Skeletal muscle satellite cell (primary cell): Measurements from ENCODE around the gene LACRT. TPM values are rescaled to one million over a fixed set of nuclear protein-coding genes. Genes with fewer than 3 reads are reported as not detected.
"Not testable (repeated sequence)": the region's sequence is repeated elsewhere in the genome, so short reads cannot be mapped to it uniquely, and the experiment has no call there.

Experiments
- H3K27me3 ChIP-seq: 2 replicates; pipeline ENCODE4 v1.7.0; 2013; ENCODE audit warnings: low read length; ENCODE audit not compliant: control insufficient read depth, insufficient read depth
- H3K36me3 ChIP-seq: 2 replicates; pipeline ENCODE4 v1.7.0; 2013; ENCODE audit warnings: mild to moderate bottlenecking, control low read depth, low read length; ENCODE audit not compliant: insufficient read depth
- H3K4me1 ChIP-seq: 2 replicates; pipeline ENCODE4 v1.7.0; 2013; ENCODE audit warnings: low read length; ENCODE audit not compliant: control insufficient read depth, insufficient read depth
- H3K4me2 ChIP-seq: 2 replicates; pipeline ENCODE4 v1.7.0; 2013; ENCODE audit warnings: mild to moderate bottlenecking, low read length
- H3K4me3 ChIP-seq: 2 replicates; pipeline ENCODE4 v1.7.0; 2013; ENCODE audit warnings: low read length
- H3K9ac ChIP-seq: 2 replicates; pipeline ENCODE4 v1.7.0; 2013; ENCODE audit warnings: mild to moderate bottlenecking, low read depth, low read length, moderate library complexity
- H3K9me3 ChIP-seq: replicated peaks from 2 replicates; pipeline ENCODE4 v1.7.0; 2013; ENCODE audit warnings: mild to moderate bottlenecking, control low read depth, low read length
- total RNA-seq: library from RNA; depleted of rRNA; stranded (reverse); fragments of >200 nt; gene quantifications from 2 replicates; pipeline ENCODE4 v1.2.3, GENCODE V29; 2012; rRNA removed

The LACRT gene, protein sequence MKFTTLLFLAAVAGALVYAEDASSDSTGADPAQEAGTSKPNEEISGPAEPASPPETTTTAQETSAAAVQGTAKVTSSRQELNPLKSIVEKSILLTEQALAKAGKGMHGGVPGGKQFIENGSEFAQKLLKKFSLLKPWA
- not detected in 2 replicates for total RNA-seq

DNA sequence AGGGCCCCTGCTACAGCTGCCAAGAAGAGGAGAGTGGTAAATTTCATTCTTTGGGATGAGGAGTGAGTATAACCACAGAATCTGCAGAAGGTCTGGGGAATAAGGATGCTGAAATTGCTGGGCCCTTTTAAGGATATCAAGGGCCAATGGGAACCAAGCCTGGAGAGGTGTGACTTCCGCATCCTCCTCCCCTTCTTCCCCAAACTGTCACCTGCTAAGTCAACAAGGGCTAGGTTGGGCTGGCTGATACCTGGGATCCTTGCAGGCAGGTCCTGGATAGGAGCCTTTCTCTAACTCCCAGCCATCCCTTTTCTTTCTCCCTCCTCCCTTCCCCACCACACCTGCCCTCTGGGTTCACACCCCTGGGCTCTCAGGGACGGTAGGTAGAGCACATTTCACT lies at the start of gene LACRT:
TSS of gene LACRT (minus strand) at position 101 of the 400 bp plus-strand sequence. CDS start at position 47, 54 bp downstream.
- no peaks in the 10 kb centered on the region for H3K9me3 ChIP-seq
- peaks cover 16% of the 10 kb centered on the region for H3K27me3 ChIP-seq
- H3K36me3 ChIP-seq: no peaks in the 10 kb centered on the region
- no peak within 1 kb of the TSS for H3K9ac ChIP-seq
- H3K4me1 ChIP-seq: no peaks in the 10 kb centered on the region
- H3K4me3 ChIP-seq: no peak within 1 kb of the TSS
- no peak within 1 kb of the TSS for H3K4me2 ChIP-seq

DNA sequence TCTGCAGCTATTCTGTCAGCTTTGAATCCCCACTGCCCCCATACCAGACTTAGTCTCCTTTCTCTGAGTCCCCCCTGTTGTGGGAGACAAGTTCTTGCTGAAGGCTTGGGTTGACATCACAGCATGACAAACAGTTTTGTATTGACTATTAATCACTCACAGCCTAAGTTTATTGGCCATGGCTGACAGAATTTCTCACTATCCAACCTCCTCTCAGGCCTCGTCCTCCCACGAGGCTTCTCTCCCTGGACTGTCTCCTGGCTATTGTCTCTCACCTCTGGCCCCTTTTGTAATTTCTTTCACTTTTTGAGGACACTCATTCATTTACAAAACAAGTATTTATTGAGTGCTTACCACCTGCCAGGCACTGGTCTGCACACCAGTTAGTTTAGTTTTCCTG lies 48.7 kb upstream of the LACRT start:
- no peaks in the 10 kb centered on the region for H3K36me3 ChIP-seq
- no peaks in the 10 kb centered on the region for H3K9me3 ChIP-seq
- no peak overlapping the region for H3K4me3 ChIP-seq
- no peak overlapping the region for H3K4me2 ChIP-seq
- H3K27me3 ChIP-seq: peaks cover 11% of the 10 kb centered on the region
- no peaks in the 10 kb centered on the region for H3K4me1 ChIP-seq
- H3K9ac ChIP-seq: no peak overlapping the region

DNA sequence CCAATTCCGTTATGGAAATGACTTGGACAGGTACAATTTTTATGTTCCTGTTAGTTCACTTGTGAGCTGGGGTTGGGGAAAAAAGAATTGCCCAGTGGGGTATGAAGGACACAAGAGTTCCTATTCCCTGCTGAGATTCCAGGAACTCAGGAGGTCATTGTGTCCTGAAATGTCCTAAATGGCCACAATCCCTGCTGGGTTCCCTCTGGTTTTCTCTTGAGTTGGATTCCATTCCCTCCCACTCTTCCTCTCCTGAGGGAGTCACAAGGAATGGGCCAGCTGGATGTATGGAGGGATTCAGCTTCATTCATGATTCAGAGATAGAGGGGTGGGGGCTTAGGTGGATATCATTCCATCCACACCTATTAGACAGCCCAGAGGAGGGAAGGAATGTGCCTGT lies 48.0 kb upstream of the LACRT start:
- no peak overlapping the region for H3K4me3 ChIP-seq
- no peaks in the 10 kb centered on the region for H3K4me1 ChIP-seq
- H3K36me3 ChIP-seq: no peaks in the 10 kb centered on the region
- H3K27me3 ChIP-seq: peaks cover 18% of the 10 kb centered on the region
- H3K9me3 ChIP-seq: no peaks in the 10 kb centered on the region
- H3K4me2 ChIP-seq: no peak overlapping the region
- no peak overlapping the region for H3K9ac ChIP-seq

DNA sequence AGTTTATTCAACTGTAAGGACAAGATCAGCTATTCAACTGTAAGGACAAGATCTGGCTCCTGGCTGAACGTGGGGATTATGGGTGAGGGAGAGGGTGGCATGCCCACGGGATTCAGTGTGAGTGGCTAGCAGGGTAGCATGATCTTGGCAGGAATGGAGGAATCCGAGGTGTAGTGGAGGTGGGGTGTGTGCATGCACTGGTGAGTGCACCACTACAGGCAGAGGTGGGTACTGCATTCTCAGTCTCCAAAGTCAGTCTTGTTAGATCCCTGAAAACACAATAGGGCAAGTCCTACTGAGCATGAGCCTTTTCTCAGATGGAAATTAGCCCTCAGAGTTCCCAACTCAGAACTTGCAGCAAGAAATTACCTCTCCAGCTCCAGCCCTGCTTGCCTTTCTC lies 45.7 kb upstream of the LACRT start:
- no peak overlapping the region for H3K4me2 ChIP-seq
- no peaks in the 10 kb centered on the region for H3K9me3 ChIP-seq
- H3K4me3 ChIP-seq: no peak overlapping the region
- peaks cover 23% of the 10 kb centered on the region for H3K27me3 ChIP-seq
- no peaks in the 10 kb centered on the region for H3K4me1 ChIP-seq
- no peaks in the 10 kb centered on the region for H3K36me3 ChIP-seq
- H3K9ac ChIP-seq: no peak overlapping the region

DNA sequence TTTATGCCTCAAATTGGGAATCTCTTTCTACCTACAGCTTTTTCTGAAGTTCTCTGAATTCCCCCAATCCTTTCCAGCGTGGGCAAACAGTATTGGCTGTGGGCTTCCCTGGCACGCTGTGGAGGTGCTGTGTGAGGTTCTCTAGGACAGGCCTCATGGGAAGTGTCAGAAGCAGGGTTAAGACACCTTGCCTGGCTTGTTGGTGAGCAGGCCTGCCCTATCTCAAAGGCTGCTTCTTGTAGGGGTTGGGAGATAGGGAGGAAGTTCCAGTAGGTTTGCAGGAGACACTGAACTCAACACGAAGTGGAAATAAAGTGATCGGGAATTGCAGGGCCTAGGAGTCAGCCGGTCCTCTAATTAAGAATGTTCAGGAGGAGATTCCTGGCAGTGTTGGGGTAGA lies 43.4 kb upstream of the LACRT start:
- Histone ChIP-seq H3K27me3 (peaks cover 27% of the 10 kb centered on the region), H3K36me3 (no peaks in the 10 kb centered on the region), H3K4me1 (no peaks in the 10 kb centered on the region), H3K4me3 (no peak overlapping the region), H3K9ac (no peak overlapping the region), H3K9me3 (no peaks in the 10 kb centered on the region), H3K4me2 (no peak overlapping the region)

DNA sequence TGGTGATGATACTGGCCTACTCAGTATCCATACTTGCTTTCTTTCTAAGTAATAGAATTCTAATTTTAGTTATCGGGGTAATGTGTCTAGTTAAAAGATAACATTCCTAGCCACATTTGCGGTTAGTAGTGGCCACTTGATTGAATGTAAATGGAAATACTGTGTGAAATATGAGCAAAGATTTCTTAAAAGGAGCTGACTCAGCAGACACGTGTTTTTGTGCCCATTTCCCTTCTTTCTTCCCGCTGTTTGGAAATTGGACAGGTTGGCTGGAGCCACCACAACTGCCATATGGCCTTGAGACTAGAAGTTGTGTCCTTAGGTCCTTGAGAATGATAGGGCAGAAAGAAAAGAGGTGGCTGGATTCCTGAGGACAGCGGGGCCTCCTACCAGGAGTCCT lies 33.2 kb upstream of the LACRT start:
- H3K27me3 ChIP-seq: peaks cover 37% of the 10 kb centered on the region
- no peaks in the 10 kb centered on the region for H3K9me3 ChIP-seq
- no peak overlapping the region for H3K9ac ChIP-seq
- H3K36me3 ChIP-seq: no peaks in the 10 kb centered on the region
- no peak overlapping the region for H3K4me2 ChIP-seq
- no peaks in the 10 kb centered on the region for H3K4me1 ChIP-seq
- H3K4me3 ChIP-seq: no peak overlapping the region

DNA sequence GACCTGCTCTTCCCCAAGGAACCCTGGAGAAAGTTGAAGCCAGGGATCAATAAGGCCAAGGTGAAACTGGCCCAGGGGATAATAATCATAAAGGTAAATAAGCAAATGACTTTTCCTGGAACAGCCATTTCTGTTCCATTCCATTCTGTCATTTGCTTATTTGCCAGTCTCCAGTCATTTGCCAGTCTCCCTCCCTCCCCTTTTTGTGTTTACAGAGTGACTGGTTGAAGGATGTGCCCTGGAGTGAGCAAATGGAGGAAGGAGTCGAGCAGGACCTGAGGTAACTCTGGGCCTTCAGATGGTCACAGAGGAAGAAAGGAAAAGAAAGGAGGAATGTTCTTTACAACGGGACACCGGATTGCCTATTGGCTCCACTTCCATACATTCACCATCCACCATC lies 31.3 kb upstream of the LACRT start:
- Histone ChIP-seq H3K9ac (no peak overlapping the region), H3K36me3 (no peaks in the 10 kb centered on the region), H3K4me1 (no peaks in the 10 kb centered on the region), H3K27me3 (peaks cover 23% of the 10 kb centered on the region), H3K4me2 (no peak overlapping the region), H3K4me3 (no peak overlapping the region), H3K9me3 (no peaks in the 10 kb centered on the region)

DNA sequence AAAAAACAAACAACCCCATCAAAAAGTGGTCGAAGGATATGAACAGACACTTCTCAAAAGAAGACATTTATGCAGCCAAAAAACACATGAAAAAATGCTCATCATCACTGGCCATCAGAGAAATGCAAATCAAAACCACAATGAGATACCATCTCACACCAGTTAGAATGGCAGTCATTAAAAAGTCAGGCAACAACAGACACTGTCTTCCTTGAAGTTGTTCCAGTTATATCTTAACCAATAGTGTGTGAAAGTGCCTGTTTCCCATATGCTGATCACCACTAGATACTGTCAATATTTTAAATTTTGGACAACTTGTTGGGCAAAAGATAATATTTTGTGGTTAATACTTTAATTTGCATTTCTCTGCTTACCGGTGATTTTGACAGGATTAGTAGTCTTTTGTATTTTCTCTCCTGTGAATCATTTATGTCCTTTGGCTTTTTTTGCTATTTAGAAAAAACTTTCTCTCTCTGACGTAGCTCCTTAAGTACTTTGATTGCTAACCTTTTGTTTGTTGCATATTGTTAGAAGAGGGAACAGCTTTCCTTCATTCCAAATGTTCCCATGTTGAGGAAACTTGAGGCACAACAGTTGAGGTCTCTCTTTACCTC lies 30.4 kb upstream of the LACRT start:
- not testable (repeated sequence) for H3K36me3 ChIP-seq, H3K9me3 ChIP-seq, H3K4me3 ChIP-seq

DNA sequence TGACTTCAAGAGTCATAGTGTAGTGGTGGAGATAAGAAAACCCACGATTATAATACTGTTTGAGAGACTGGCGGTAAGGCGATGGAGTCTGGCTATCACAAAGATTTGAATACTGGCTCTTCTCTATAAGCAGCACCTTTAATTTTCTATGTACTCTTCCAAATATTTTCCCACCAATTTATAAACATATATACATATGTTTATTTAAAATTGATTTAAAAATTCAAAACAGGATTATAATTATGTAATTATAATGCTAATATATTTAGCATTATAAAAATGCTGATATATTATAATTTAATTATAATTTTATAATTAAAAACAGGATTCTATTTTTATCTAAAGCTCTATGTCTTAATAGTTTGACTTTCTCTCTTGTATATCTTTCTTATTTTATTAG lies 28.9 kb upstream of the LACRT start:
- Histone ChIP-seq H3K36me3 (no peaks in the 10 kb centered on the region), H3K4me2 (no peak overlapping the region), H3K9me3 (no peaks in the 10 kb centered on the region), H3K27me3 (peaks cover 18% of the 10 kb centered on the region), H3K4me1 (no peaks in the 10 kb centered on the region), H3K4me3 (no peak overlapping the region), H3K9ac (no peak overlapping the region)

More for the DNA sequence above, 30.4 kb upstream of the LACRT start:
- H3K9ac ChIP-seq, H3K4me2 ChIP-seq, H3K4me1 ChIP-seq: not testable (repeated sequence)
- H3K27me3 ChIP-seq: peaks cover 16% of the 10 kb centered on the region

DNA sequence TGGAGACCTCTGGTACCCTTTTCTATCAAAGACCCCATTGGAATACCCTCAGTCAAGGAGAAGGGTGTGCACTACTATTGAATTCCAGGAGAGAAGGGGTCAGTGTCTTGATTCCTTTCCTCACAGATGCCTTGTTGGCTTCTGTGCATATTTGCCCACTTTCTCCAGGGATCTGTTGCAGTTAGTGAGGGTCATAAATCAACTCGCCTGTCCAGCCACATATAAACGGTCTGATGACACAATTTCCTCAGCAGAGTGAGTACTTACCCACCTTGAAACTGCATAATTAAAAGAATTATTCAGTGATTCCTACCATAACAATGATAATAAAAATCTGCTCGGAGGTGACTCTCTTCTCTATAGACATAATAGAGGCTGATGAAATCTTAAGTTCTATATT lies 27.3 kb upstream of the LACRT start:
- Histone ChIP-seq H3K4me2 (no peak overlapping the region), H3K4me1 (no peaks in the 10 kb centered on the region), H3K9ac (no peak overlapping the region), H3K27me3 (peaks cover 18% of the 10 kb centered on the region), H3K4me3 (no peak overlapping the region), H3K36me3 (no peaks in the 10 kb centered on the region), H3K9me3 (no peaks in the 10 kb centered on the region)

DNA sequence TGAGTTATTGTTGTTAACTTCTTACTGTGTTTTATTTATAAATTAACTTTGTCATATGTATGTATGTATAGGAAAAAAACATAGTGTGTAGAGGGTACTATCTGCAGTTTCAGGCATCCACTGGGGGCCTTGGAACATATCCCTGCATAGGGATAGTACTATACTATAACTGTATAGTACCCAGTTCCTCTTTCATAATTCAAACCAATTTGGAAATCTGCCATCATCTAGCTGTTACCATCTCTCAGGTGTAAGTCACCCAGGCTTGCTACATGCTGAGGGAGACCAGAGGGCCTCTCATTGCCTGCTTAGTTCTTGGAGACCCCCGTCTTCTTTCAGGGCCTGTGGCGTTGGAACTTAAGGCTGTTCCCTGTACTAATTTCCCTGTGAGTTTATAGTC lies 26.4 kb upstream of the LACRT start:
- no peak overlapping the region for H3K4me2 ChIP-seq
- H3K4me1 ChIP-seq: no peaks in the 10 kb centered on the region
- H3K9me3 ChIP-seq: no peaks in the 10 kb centered on the region
- no peak overlapping the region for H3K9ac ChIP-seq
- H3K4me3 ChIP-seq: no peak overlapping the region
- peaks cover 18% of the 10 kb centered on the region for H3K27me3 ChIP-seq
- no peaks in the 10 kb centered on the region for H3K36me3 ChIP-seq

DNA sequence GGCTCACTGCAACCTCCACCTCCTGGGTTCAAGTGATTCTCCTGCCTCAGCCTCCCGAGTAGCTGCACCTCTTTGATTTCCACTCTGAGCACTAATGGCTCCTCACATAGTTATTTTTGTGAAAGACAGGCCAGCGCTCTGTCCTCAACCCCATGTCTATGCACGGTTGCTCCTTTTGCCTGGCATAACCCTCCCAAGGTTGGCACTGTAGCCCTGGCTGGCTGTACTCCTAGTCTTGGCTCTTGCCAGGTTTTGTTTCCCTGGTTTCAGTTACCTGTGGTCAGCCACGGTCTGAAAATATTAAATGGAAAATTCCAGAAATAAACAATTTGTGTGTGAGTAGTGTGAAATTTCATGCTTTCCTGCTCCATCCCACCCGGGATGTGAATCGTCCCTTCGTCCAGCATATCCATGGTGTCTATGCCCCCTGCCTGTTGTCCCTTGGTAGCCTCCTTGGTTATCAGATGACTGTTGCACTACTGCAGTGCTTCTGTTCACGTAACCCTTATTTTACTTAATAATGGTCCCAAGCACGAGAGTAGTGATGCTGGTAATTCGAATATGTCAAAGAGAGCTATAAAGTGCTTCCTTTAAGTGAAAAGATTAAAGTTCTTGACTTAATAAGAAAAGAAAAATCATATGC lies 25.7 kb upstream of the LACRT start:
- Histone ChIP-seq H3K4me2 (no peak overlapping the region), H3K9ac (no peak overlapping the region), H3K36me3 (no peaks in the 10 kb centered on the region), H3K4me1 (no peaks in the 10 kb centered on the region), H3K9me3 (no peaks in the 10 kb centered on the region), H3K4me3 (no peak overlapping the region), H3K27me3 (peaks cover 16% of the 10 kb centered on the region)
